WTC11 (cell line): Measurements from ENCODE around the gene MORN1. TPM values are rescaled to one million over a fixed set of nuclear protein-coding genes. Genes with fewer than 3 reads are reported as not detected.

Source experiments
- ATF6 ChIP-seq: sonication (generic); formaldehyde crosslinking; IDR thresholded peaks from 2 replicates; pipeline ENCODE4 v1.8.1; 2023; ENCODE audit warnings: mild to moderate bottlenecking, missing genetic modification reagents
- CTCF ChIP-seq: fragments of 200-600 bp; IDR thresholded peaks from 2 replicates; pipeline ENCODE4 v1.8.0; 2022; ENCODE audit warnings: antibody characterized with exemption
- E2F5 ChIP-seq: sonication (generic); formaldehyde crosslinking; IDR thresholded peaks from 2 replicates; pipeline ENCODE4 v1.8.1; 2022; ENCODE audit warnings: mild to moderate bottlenecking, moderate library complexity, missing genetic modification reagents
- EMX1 ChIP-seq: fragments of 250-450 bp; sonication (Bioruptor Pico); IDR thresholded peaks from 2 replicates; pipeline ENCODE4 v1.8.0; 2021; ENCODE audit warnings: mild to moderate bottlenecking
- ESRRA ChIP-seq: sonication (generic); formaldehyde crosslinking; IDR thresholded peaks from 2 replicates; pipeline ENCODE4 v1.8.1; 2022; ENCODE audit warnings: mild to moderate bottlenecking, missing genetic modification reagents, borderline replicate concordance
- FOXP1 ChIP-seq: sonication (generic); formaldehyde crosslinking; IDR thresholded peaks from 2 replicates; pipeline ENCODE4 v1.8.0; 2022; ENCODE audit warnings: missing genetic modification reagents, mild to moderate bottlenecking, moderate library complexity, borderline replicate concordance
- IRF2 ChIP-seq: sonication (generic); formaldehyde crosslinking; IDR thresholded peaks from 2 replicates; pipeline ENCODE4 v1.8.0; 2022; ENCODE audit warnings: low read depth, missing genetic modification reagents, borderline replicate concordance
- MAX ChIP-seq: sonication (generic); formaldehyde crosslinking; IDR thresholded peaks from 2 replicates; pipeline ENCODE4 v1.8.0; 2022; ENCODE audit warnings: mild to moderate bottlenecking, missing genetic modification reagents
- NFE2L1 ChIP-seq: sonication (generic); formaldehyde crosslinking; IDR thresholded peaks from 2 replicates; pipeline ENCODE4 v1.8.1; 2023; ENCODE audit warnings: missing genetic modification reagents
- NFYB ChIP-seq: sonication (generic); formaldehyde crosslinking; conservative IDR thresholded peaks from 2 replicates; pipeline ENCODE4 v1.8.0; 2022; ENCODE audit warnings: low read depth, missing genetic modification reagents
- NR1H2 ChIP-seq: sonication (generic); formaldehyde crosslinking; IDR thresholded peaks from 2 replicates; pipeline ENCODE4 v1.9.0; 2021; ENCODE audit warnings: mild to moderate bottlenecking, moderate library complexity, missing genetic modification reagents
- NR2C2 ChIP-seq: sonication (generic); formaldehyde crosslinking; IDR thresholded peaks from 2 replicates; pipeline ENCODE4 v1.8.0; 2022; ENCODE audit warnings: mild to moderate bottlenecking, missing genetic modification reagents
- SMAD3 ChIP-seq: sonication (generic); formaldehyde crosslinking; IDR thresholded peaks from 2 replicates; pipeline ENCODE4 v1.8.0; 2022; ENCODE audit warnings: missing genetic modification reagents, mild to moderate bottlenecking, borderline replicate concordance
- SOX15 ChIP-seq: fragments of 250-450 bp; sonication (Bioruptor Pico); IDR thresholded peaks from 2 replicates; pipeline ENCODE4 v1.9.0; 2021; ENCODE audit warnings: mild to moderate bottlenecking
- ZNF219 ChIP-seq: sonication (generic); formaldehyde crosslinking; IDR thresholded peaks from 2 replicates; pipeline ENCODE4 v1.8.0; 2023; ENCODE audit warnings: missing genetic modification reagents, mild to moderate bottlenecking, borderline replicate concordance
- ZNF416 ChIP-seq: fragments of 250-450 bp; sonication (Bioruptor Pico); IDR thresholded peaks from 2 replicates; pipeline ENCODE4 v1.9.0; 2021; ENCODE audit warnings: mild to moderate bottlenecking, inconsistent platforms
- ZNF423 ChIP-seq: fragments of 250-450 bp; sonication (Bioruptor Pico); IDR thresholded peaks from 2 replicates; pipeline ENCODE4 v2.1.2; 2022; ENCODE audit warnings: mild to moderate bottlenecking, moderate library complexity
- ZNF671 ChIP-seq: fragments of 250-450 bp; sonication (Bioruptor Pico); IDR thresholded peaks from 2 replicates; pipeline ENCODE4 v1.8.0; 2021; ENCODE audit warnings: mild to moderate bottlenecking
- total RNA-seq: library from RNA; stranded (reverse); gene quantifications from 3 replicates; pipeline ENCODE4 v1.2.3, GENCODE V29; 2021
- TF ChIP-seq, protein P1 (sequence below): fragments of 250-450 bp; sonication (Bioruptor Pico); IDR thresholded peaks from 2 replicates; pipeline ENCODE4 v1.9.0; 2021; ENCODE audit warnings: mild to moderate bottlenecking
- TF ChIP-seq, protein P2 (sequence below): sonication (generic); formaldehyde crosslinking; IDR thresholded peaks from 2 replicates; pipeline ENCODE4 v1.8.0; 2022; ENCODE audit warnings: mild to moderate bottlenecking, missing genetic modification reagents
- TF ChIP-seq, protein P3 (sequence below): sonication (generic); formaldehyde crosslinking; IDR thresholded peaks from 2 replicates; pipeline ENCODE4 v1.8.0; 2023; ENCODE audit warnings: missing genetic modification reagents, mild to moderate bottlenecking, borderline replicate concordance
- TF ChIP-seq, protein P4 (sequence below): sonication (generic); formaldehyde crosslinking; IDR thresholded peaks from 2 replicates; pipeline ENCODE4 v1.8.0; 2023; ENCODE audit warnings: missing genetic modification reagents
- TF ChIP-seq, protein P5 (sequence below): sonication (generic); formaldehyde crosslinking; conservative IDR thresholded peaks from 2 replicates; pipeline ENCODE4 v1.8.1; 2022; ENCODE audit warnings: mild to moderate bottlenecking, missing genetic modification reagents

Gene MORN1
- total RNA-seq, 1 experiment from 2014 or later = 14.5 TPM

GRCh38 chr1:2412773-2413494, 21.6 kb upstream of the MORN1 start (continued):
- TF ChIP-seq, protein P1, sequence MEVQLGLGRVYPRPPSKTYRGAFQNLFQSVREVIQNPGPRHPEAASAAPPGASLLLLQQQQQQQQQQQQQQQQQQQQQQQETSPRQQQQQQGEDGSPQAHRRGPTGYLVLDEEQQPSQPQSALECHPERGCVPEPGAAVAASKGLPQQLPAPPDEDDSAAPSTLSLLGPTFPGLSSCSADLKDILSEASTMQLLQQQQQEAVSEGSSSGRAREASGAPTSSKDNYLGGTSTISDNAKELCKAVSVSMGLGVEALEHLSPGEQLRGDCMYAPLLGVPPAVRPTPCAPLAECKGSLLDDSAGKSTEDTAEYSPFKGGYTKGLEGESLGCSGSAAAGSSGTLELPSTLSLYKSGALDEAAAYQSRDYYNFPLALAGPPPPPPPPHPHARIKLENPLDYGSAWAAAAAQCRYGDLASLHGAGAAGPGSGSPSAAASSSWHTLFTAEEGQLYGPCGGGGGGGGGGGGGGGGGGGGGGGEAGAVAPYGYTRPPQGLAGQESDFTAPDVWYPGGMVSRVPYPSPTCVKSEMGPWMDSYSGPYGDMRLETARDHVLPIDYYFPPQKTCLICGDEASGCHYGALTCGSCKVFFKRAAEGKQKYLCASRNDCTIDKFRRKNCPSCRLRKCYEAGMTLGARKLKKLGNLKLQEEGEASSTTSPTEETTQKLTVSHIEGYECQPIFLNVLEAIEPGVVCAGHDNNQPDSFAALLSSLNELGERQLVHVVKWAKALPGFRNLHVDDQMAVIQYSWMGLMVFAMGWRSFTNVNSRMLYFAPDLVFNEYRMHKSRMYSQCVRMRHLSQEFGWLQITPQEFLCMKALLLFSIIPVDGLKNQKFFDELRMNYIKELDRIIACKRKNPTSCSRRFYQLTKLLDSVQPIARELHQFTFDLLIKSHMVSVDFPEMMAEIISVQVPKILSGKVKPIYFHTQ = no peak
- TF ChIP-seq CTCF = no peak
- TF ChIP-seq, protein P2, sequence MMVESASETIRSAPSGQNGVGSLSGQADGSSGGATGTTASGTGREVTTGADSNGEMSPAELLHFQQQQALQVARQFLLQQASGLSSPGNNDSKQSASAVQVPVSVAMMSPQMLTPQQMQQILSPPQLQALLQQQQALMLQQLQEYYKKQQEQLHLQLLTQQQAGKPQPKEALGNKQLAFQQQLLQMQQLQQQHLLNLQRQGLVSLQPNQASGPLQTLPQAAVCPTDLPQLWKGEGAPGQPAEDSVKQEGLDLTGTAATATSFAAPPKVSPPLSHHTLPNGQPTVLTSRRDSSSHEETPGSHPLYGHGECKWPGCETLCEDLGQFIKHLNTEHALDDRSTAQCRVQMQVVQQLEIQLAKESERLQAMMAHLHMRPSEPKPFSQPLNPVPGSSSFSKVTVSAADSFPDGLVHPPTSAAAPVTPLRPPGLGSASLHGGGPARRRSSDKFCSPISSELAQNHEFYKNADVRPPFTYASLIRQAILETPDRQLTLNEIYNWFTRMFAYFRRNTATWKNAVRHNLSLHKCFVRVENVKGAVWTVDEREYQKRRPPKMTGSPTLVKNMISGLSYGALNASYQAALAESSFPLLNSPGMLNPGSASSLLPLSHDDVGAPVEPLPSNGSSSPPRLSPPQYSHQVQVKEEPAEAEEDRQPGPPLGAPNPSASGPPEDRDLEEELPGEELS = peak; percentile 23
- no peak for TF ChIP-seq NFYB (CRISPR knock-in tag)
- TF ChIP-seq IRF2 (CRISPR knock-in tag) = no peak
- peak; percentile 66; the same call in 1 of the 2 replicates for TF ChIP-seq NFE2L1 (CRISPR knock-in tag)
- TF ChIP-seq EMX1 (CRISPR knock-in tag) = no peak
- TF ChIP-seq, protein P3, sequence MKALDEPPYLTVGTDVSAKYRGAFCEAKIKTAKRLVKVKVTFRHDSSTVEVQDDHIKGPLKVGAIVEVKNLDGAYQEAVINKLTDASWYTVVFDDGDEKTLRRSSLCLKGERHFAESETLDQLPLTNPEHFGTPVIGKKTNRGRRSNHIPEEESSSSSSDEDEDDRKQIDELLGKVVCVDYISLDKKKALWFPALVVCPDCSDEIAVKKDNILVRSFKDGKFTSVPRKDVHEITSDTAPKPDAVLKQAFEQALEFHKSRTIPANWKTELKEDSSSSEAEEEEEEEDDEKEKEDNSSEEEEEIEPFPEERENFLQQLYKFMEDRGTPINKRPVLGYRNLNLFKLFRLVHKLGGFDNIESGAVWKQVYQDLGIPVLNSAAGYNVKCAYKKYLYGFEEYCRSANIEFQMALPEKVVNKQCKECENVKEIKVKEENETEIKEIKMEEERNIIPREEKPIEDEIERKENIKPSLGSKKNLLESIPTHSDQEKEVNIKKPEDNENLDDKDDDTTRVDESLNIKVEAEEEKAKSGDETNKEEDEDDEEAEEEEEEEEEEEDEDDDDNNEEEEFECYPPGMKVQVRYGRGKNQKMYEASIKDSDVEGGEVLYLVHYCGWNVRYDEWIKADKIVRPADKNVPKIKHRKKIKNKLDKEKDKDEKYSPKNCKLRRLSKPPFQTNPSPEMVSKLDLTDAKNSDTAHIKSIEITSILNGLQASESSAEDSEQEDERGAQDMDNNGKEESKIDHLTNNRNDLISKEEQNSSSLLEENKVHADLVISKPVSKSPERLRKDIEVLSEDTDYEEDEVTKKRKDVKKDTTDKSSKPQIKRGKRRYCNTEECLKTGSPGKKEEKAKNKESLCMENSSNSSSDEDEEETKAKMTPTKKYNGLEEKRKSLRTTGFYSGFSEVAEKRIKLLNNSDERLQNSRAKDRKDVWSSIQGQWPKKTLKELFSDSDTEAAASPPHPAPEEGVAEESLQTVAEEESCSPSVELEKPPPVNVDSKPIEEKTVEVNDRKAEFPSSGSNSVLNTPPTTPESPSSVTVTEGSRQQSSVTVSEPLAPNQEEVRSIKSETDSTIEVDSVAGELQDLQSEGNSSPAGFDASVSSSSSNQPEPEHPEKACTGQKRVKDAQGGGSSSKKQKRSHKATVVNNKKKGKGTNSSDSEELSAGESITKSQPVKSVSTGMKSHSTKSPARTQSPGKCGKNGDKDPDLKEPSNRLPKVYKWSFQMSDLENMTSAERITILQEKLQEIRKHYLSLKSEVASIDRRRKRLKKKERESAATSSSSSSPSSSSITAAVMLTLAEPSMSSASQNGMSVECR = peak; percentile 84; the same call in 1 of the 2 replicates
- no peak for TF ChIP-seq ATF6
- peak; percentile 72; the same call in 1 of the 2 replicates for TF ChIP-seq FOXP1
- TF ChIP-seq MAX (CRISPR knock-in tag) = peak; percentile 78
- TF ChIP-seq, protein P4, sequence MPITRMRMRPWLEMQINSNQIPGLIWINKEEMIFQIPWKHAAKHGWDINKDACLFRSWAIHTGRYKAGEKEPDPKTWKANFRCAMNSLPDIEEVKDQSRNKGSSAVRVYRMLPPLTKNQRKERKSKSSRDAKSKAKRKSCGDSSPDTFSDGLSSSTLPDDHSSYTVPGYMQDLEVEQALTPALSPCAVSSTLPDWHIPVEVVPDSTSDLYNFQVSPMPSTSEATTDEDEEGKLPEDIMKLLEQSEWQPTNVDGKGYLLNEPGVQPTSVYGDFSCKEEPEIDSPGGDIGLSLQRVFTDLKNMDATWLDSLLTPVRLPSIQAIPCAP (CRISPR knock-in tag) = no peak
- TF ChIP-seq ZNF416 (CRISPR knock-in tag) = no peak
- TF ChIP-seq E2F5 (CRISPR knock-in tag) = peak; percentile 11; the same call in 1 of the 2 replicates
- no peak for TF ChIP-seq ZNF671 (CRISPR knock-in tag)
- TF ChIP-seq SOX15 = no peak
- no peak for TF ChIP-seq NR1H2 (CRISPR knock-in tag)
- TF ChIP-seq ZNF423 = no peak
- no peak for TF ChIP-seq ZNF219 (CRISPR knock-in tag)
- 0 out of 2 replicates have a peak, but pooled peaks have one; percentile 14 for TF ChIP-seq NR2C2 (CRISPR knock-in tag)
- no peak for TF ChIP-seq SMAD3 (CRISPR knock-in tag)
- no peak for TF ChIP-seq ESRRA (CRISPR knock-in tag)
- TF ChIP-seq, protein P5, sequence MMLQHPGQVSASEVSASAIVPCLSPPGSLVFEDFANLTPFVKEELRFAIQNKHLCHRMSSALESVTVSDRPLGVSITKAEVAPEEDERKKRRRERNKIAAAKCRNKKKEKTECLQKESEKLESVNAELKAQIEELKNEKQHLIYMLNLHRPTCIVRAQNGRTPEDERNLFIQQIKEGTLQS (CRISPR knock-in tag) = no peak
